Peyer's patch (tissue), 4 donors: ENCODE measurements around the gene HNRNPA3. TPM values are rescaled to one million over a fixed set of nuclear protein-coding genes. Genes with fewer than 3 reads are reported as not detected.
"Not testable (repeated sequence)": the region's sequence is repeated elsewhere in the genome, so short reads cannot be mapped to it uniquely, and the experiment has no call there.

ENCODE experiments used
- DNase-seq, 3 donors: peaks; one replicate each; pipeline ENCODE4 v3.0.0-alpha.2; 2017 to 2019
- H3K27ac ChIP-seq, 4 donors: fragments of 200-600 bp; sonication (generic); one replicate each; pipeline ENCODE4 v1.5.1; 2016 to 2019
- H3K27me3 ChIP-seq, 2 donors: fragments of 200-600 bp; sonication (generic); one replicate each; pipeline ENCODE4 v1.5.1; 2019
- H3K36me3 ChIP-seq, 3 donors: fragments of 200-600 bp; sonication (generic); one replicate each; pipeline ENCODE4 v1.5.1; 2016 to 2019
- H3K4me1 ChIP-seq, 4 donors: fragments of 200-600 bp; sonication (generic); one replicate each; pipeline ENCODE4 v1.5.1; 2016 to 2019
- H3K4me3 ChIP-seq, 4 donors: fragments of 200-600 bp; sonication (generic); 1 replicate in 3 of 4; 2 replicates in 1 of 4; pipeline ENCODE4 v1.5.1; 2016 to 2019; ENCODE audit warnings: mild to moderate bottlenecking in 1 of 4
- H3K9me3 ChIP-seq, 4 donors: fragments of 200-600 bp; sonication (generic); one replicate each; pipeline ENCODE4 v1.5.1; 2016 to 2019; ENCODE audit warnings: mild to moderate bottlenecking in 1 of 4
- POLR2A ChIP-seq, 2 donors: fragments of 450-650 bp; IDR thresholded peaks; one replicate each; pipeline ENCODE4 v1.5.1; 2017; ENCODE audit warnings: antibody characterized with exemption in 2 of 2, mild to moderate bottlenecking in 2 of 2, moderate library complexity in 2 of 2
- total RNA-seq, 4 donors: library from RNA; depleted of rRNA; stranded (reverse); fragments of >200 nt; gene quantifications; one replicate each; pipeline ENCODE4 v1.1.0, GENCODE V29; 2016
- TF ChIP-seq, protein P1 (sequence below), 6 experiments: fragments of 450-650 bp in 4 of 6; fragments of 200-600 bp in 2 of 6; sonication (generic) in 1 of 6; IDR thresholded peaks; one replicate each; pipeline ENCODE4 v1.5.1; 2017 to 2019; ENCODE audit warnings: antibody characterized with exemption in 6 of 6, mild to moderate bottlenecking in 3 of 6, moderate library complexity in 1 of 6

The HNRNPA3 gene
- total RNA-seq, 4 donors from 2014 or later = 40.8 to 112 (median 60.5) TPM

DNA sequence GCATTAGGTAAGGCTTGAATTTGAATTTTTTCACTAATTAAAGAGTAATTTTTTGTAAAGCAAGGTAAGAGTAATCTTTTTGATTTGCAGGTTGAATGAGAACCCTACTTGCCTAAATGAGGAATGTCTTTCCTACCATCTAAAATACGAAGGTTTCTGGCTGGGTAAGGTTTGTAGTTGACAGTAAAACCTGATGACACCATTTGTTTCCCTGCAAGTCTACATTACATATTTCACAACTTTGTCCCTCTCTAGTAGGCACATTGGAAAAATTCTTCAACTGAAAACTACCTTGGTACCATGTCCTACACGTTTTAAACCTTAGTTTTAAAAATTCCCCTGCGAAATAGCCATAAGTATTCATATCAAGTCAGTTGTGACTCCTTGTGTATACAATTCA lies 9.4 kb downstream of the HNRNPA3 start:
- peaks cover 0 to 66% (median 3%) of the 10 kb centered on the region in 3 donors for H3K36me3 ChIP-seq
- no peaks in the 10 kb centered on the region for H3K9me3 ChIP-seq
- H3K4me1 ChIP-seq = peaks cover 0 to 27% (median 0%) of the 10 kb centered on the region in 4 donors
- no peaks in the 10 kb centered on the region for H3K27me3 ChIP-seq
- TF ChIP-seq POLR2A (IDR thresholded peaks at IDR 0.05) = no peak
- TF ChIP-seq, protein P1, sequence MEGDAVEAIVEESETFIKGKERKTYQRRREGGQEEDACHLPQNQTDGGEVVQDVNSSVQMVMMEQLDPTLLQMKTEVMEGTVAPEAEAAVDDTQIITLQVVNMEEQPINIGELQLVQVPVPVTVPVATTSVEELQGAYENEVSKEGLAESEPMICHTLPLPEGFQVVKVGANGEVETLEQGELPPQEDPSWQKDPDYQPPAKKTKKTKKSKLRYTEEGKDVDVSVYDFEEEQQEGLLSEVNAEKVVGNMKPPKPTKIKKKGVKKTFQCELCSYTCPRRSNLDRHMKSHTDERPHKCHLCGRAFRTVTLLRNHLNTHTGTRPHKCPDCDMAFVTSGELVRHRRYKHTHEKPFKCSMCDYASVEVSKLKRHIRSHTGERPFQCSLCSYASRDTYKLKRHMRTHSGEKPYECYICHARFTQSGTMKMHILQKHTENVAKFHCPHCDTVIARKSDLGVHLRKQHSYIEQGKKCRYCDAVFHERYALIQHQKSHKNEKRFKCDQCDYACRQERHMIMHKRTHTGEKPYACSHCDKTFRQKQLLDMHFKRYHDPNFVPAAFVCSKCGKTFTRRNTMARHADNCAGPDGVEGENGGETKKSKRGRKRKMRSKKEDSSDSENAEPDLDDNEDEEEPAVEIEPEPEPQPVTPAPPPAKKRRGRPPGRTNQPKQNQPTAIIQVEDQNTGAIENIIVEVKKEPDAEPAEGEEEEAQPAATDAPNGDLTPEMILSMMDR (IDR thresholded peaks at IDR 0.05) = no peak
- DNase-seq = no peak
- H3K27ac ChIP-seq = no peak overlapping the region
- H3K4me3 ChIP-seq = no peak overlapping the region

DNA sequence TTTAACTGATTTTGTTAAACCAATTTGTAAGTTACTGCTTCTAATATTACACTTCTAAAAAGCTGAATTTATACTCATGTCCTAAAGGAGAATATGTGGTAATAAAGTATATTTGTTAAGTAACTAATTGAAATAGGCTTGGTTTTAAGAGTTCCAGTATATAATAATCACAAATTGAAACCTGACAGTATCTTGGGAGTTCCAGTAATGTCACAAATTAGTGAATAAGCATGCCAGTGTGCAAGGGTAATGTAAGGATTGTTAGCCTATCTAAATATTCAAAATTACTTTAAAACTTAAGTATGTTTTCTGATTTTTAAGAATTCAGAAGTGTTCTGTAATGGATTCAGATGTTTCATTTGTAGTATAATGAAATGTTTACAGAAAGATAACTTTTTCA lies 10.8 kb downstream of the HNRNPA3 start:
- not testable (repeated sequence) for H3K27ac ChIP-seq, DNase-seq, H3K27me3 ChIP-seq, H3K9me3 ChIP-seq, H3K4me3 ChIP-seq
- H3K4me1 ChIP-seq = peaks cover 0 to 18% (median 0%) of the 10 kb centered on the region in 4 donors
- peaks cover 0 to 51% (median 0%) of the 10 kb centered on the region in 3 donors for H3K36me3 ChIP-seq

DNA sequence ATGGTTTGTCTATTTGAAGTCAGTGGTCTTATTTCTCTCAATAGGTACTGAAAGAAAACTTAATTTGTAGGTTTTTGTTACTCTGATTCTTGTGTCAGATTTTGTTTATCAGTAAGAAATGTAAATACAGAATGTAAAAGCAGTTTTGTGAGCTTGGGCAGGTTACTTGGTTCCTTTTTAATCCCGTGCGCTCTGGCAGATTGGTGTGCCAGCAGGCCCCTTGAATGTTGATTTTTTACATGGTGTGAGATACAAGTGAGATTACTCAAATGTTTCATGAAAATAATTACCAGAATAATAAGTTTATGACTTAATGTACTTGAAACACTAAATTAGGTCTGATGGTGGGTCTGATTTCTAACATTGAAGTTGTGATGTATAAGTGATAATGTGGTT lies 13.4 kb downstream of the HNRNPA3 start:
- no peak overlapping the region for H3K27ac ChIP-seq
- no peaks in the 10 kb centered on the region for H3K27me3 ChIP-seq
- H3K4me1 ChIP-seq = no peaks in the 10 kb centered on the region
- no peak overlapping the region for H3K4me3 ChIP-seq
- H3K36me3 ChIP-seq = peaks cover 0 to 41% (median 0%) of the 10 kb centered on the region in 3 donors
- H3K9me3 ChIP-seq = no peaks in the 10 kb centered on the region
- TF ChIP-seq POLR2A (IDR thresholded peaks at IDR 0.05) = no peak
- TF ChIP-seq, protein P1 (IDR thresholded peaks at IDR 0.05) = no peak
- no peak for DNase-seq

DNA sequence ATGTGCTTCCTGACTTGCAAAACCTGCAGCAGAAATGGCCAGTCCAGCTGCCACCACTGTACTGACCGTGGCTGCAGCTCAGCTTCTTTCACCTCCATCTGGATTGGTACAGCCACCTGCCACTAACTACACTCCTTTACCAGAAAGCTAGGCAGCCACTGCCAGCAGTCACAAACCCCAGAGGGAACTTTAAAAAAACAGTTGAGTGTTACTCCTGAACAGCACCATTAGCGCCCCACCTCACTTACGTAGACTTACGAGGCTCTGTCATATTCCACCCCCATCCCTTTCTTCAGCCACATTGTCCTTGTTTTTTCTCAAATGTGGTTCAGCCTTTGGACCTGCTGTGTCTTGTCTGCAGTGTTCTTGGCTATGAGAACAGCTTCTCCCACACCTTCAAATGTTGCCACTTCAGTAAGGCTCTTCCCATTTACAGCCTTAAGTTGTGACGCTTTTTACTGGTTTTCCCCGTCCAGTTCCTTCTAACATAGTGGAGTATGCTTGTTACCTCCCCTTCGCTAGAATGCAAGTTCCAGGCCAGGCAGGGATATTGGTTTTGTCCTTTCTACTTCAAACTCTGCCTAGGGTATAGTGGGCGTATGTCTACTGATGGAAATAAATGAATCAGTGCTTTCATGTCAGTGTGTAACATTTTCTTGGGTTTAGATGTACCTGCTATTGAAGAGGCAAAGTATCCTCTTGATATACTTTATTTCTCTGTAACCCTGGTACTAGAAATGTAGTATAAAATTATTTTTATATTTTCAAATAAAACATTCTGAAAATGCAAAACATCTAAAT lies 17.0 kb downstream of the HNRNPA3 start:
- H3K4me1 ChIP-seq = peaks cover 0 to 12% (median 0%) of the 10 kb centered on the region in 4 donors
- peaks cover 0 to 49% (median 0%) of the 10 kb centered on the region in 3 donors for H3K36me3 ChIP-seq
- TF ChIP-seq POLR2A (IDR thresholded peaks at IDR 0.05) = no peak
- TF ChIP-seq, protein P1 (IDR thresholded peaks at IDR 0.05) = no peak
- H3K27me3 ChIP-seq = no peaks in the 10 kb centered on the region
- H3K27ac ChIP-seq = peak overlapping the region in 1 of 4 donors; percentile 20
- DNase-seq = no peak
- H3K4me3 ChIP-seq = no peak overlapping the region
- no peaks in the 10 kb centered on the region for H3K9me3 ChIP-seq

DNA sequence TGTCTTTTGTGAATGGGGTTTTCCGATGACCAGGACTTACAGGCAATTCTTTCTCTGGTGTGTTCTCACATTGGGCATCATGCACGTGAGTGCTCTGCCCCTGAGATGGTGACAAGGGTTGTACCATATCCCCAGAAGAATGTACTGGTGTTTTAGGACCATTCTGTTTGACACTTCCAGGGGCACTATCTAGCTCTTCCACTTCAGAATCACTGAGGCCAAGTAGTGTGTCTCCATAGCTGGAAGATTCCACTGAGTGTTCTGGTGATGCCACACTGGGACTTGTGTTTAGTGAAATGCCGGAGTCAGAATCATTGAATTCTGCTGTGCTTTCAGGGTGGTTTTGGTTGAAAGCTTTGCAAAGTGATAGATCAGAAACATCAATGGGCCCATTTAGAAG lies 18.7 kb downstream of the HNRNPA3 start:
- Histone ChIP-seq H3K27ac (no peak overlapping the region), H3K4me3 (no peak overlapping the region), H3K4me1 (peaks cover 0 to 12% (median 0%) of the 10 kb centered on the region in 4 donors), H3K36me3 (peaks cover 0 to 44% (median 0%) of the 10 kb centered on the region in 3 donors), H3K9me3 (no peaks in the 10 kb centered on the region), H3K27me3 (no peaks in the 10 kb centered on the region)
- DNase-seq = no peak
- no peak for TF ChIP-seq POLR2A (IDR thresholded peaks at IDR 0.05)
- TF ChIP-seq, protein P1 (IDR thresholded peaks at IDR 0.05) = no peak

DNA sequence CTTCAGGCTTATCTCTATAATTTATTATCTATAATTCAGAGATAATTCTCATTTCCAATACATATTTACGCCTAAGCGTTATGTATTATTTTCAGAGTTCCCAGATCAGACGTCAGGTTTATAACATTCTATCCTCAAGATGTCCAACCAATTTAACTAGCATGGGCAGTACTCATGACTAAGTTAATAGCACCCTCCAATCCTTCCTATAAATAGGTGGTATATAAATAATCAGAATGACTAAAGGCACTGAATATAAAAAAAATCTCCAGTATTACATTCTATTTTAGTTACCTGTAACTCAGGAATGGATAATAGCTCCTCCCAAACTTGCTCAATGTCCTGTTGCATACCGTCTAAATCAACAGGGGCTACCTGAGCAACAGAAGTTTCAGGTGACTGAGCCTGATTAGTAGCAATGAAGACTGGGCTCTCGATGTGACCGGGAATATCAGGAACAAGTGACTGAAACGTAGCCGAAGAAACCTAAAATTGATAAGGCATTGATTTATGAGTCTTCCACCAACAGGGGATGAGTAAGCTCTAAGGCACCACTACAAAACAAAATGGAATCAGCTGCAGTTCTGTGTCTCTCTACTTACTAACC lies 19.6 kb downstream of the HNRNPA3 start:
- no peaks in the 10 kb centered on the region for H3K9me3 ChIP-seq
- no peaks in the 10 kb centered on the region for H3K27me3 ChIP-seq
- H3K4me3 ChIP-seq = no peak overlapping the region
- H3K4me1 ChIP-seq = peaks cover 0 to 16% (median 0%) of the 10 kb centered on the region in 4 donors
- TF ChIP-seq, protein P1 (IDR thresholded peaks at IDR 0.05) = no peak
- TF ChIP-seq POLR2A (IDR thresholded peaks at IDR 0.05) = no peak
- H3K36me3 ChIP-seq = peaks cover 0 to 44% (median 0%) of the 10 kb centered on the region in 3 donors
- DNase-seq = no peak
- H3K27ac ChIP-seq = no peak overlapping the region
